GM21619 (cell line): ENCODE data around the gene ACVRL1.

Experiments
- ATAC-seq: cut with Tn5 transposase; IDR thresholded peaks from one replicate; pipeline ENCODE4 v1.9.1; 2021; ENCODE audit not compliant: unreplicated experiment

Gene ACVRL1

GRCh38 chr12:51914034-51914923 lies 7.0 kb downstream of the ACVRL1 start:
- ATAC-seq, result no peak

DNA sequence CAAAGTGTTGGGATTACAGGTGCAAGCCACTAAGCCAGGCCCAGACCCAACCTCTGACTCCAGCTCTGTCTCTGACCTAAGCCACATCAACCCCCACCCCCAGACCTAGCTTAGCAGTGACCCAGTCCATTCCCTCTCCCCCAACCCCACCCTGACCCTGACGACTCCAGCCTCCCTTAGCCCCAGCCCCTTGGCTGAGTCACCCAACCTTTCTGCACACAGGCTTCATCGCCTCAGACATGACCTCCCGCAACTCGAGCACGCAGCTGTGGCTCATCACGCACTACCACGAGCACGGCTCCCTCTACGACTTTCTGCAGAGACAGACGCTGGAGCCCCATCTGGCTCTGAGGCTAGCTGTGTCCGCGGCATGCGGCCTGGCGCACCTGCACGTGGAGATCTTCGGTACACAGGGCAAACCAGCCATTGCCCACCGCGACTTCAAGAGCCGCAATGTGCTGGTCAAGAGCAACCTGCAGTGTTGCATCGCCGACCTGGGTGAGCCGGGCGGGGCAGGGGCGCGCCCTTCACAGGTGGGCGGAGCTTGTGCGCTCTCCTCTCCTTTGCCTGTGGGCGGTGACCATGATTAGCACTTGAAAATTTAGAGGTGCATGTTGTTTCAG lies 7.8 kb downstream of the ACVRL1 start:
- ATAC-seq, result no peak

DNA sequence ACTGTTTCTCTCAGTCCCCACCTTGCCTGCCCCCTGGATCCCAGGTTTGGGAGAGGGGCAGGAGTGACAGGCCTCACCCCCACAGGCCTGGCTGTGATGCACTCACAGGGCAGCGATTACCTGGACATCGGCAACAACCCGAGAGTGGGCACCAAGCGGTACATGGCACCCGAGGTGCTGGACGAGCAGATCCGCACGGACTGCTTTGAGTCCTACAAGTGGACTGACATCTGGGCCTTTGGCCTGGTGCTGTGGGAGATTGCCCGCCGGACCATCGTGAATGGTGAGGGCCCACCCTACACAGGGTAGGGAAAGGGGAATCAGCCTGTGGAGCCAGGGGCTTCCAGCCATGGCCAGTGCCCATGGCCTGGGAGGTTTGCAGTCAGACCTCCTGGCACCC lies 8.6 kb downstream of the ACVRL1 start:
- no peak for ATAC-seq

DNA sequence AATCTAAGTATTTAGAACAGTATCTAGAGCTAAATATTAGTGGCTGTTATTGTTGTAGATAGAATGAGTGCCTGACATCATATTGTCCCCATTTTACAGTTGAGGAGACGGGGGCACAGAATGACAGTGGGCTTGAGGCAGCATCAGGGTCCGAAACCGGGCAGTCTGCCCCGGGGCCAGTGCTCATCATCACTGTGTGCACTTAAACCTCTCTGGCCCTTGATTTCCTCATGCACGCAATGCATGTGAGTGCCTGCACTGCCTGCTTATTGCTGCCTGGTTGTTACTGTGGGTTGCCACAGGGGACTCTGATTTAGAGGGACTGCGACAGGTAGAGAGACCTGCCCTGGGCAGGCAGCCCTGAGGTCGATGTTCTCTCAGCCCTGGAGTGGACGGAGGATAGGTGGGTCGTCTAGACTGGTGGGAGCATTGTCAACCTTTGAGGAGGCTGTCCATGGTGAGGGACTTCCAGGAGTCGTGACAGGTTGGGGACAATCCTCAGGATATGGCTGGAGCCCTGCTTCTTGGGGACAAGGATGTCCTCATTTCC lies 9.8 kb downstream of the ACVRL1 start:
- ATAC-seq, result no peak

DNA sequence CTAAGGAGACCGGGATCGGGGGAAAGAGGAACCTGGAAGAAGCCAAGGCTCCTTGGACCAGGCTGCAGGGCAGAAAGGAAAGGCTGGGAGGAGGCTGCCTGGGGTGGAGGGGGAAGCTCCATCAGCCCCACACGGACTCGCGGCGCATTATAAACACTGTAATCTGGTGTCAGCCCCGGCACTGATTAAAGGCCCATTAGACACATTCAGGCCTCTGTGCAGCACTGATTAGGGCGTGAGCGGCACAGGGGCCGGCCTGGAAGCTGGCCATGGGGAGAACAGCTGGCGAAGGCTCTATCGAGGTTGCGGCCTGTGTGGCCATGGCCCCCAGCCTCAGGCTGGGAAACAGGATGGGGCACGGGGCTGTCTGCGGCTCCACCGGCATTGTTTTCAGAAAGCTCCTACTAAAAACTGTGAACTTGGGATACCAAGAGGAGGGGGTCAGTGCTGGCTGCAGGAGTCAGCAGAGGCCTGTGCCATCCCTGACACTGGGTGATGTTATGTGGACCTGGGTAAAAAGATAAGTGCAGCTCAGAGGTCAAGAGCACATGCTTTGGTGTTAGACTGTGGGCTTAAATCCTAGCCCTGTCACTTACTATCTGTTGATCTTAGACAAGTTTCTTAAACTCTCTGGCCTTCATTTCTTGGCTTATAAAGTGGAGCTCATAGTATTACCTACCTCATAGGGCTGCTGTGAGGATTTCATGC lies 10.6 kb downstream of the ACVRL1 start:
- ATAC-seq, result no peak

- no peak for ATAC-seq
Measured at GRCh38 chr12:51920046-51920445, 12.7 kb downstream of the ACVRL1 start.

GRCh38 chr12:51921017-51921725 lies 13.9 kb downstream of the ACVRL1 start:
- no peak for ATAC-seq

DNA sequence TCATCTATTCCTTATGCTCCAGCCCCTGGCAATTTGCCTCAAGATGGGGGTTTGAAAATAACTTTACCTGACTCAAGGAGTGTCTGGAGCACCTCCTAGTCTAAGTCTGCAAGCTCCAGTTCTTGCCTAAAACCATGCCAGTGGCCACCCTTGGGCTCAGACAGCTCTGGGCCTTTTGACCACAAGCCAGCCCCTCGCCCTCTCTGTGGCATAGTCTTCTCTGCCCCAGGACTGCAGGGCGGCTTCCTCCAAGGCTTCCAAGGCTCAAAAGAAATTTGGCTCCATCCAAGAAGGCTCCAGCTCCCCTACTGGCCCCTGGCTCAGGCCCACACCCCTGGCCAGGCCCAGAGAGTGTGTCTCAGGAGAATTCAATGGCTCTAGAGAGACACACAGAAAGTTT lies 14.8 kb downstream of the ACVRL1 start:
- ATAC-seq, result no peak

DNA sequence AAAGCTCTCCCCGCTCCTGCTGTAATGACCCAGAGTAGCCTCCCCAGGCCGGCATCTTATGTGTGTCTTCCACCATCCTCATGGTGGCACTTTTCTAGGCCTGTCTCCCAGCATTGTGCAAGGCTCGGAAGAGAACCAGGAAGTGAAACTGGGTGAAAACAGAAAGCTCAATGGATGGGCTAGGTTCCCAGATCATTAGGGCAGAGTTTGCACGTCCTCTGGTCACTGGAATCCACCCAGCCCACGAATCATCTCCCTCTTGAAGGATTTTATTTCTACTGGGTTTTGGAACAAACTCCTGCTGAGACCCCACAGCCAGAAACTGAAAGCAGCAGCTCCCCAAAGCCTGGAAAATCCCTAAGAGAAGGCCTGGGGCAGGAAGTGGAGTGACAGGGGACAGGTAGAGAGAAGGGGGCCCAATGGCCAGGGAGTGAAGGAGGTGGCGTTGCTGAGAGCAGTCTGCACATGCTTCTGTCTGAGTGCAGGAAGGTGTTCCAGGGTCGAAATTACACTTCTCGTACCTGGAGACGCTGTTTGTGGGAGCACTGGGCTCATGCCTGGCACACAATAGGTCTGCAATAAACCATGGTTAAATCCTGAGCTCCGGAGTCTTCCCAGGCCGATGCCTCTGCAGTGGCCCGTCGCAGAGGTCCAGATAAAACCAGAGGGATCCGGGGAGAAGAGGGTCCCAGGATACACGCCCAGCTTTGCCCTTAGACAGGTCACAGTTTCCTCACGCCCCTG lies 15.6 kb downstream of the ACVRL1 start:
- ATAC-seq, result no peak

GRCh38 chr12:51923506-51924365 lies 16.4 kb downstream of the ACVRL1 start:
- no peak for ATAC-seq

- ATAC-seq, result peak; percentile 50
Measured at GRCh38 chr12:51924551-51925319, 17.4 kb downstream of the ACVRL1 start.

DNA sequence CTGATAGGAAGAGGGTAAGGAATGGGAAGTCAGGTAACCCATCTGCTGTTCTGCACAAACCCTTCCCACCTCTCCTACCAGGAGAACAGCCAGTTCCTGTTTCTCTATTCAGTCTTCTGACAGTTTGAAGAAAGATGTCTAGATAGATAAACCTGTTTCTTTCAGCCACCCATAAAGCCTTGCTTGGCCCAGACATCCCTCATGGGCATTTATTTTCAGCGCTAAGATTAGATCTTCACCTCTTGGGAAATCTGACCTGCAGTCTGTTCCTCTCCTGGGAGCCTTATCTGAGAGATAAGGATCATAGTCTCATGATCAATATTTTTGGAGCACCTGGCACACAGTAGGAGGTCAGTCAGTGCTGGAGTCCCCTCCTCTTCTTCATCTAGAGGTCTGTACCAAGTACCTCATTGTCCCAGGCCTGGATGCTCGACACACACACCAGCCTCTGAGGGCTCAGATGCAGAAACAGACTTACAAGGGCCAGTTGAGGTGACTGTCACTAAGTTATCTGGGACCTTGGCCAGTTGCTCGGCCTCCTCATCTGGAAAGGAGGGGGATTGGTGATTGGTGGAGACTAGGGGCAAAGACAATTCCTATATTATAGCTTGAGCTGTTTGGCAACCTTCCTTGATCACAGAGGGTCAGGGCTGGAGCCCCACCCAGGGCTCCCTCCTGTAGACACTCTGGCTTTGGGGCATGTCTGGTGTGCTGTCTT lies 18.2 kb downstream of the ACVRL1 start:
- no peak for ATAC-seq

- no peak for ATAC-seq
Measured at GRCh38 chr12:51926064-51926632, 18.8 kb downstream of the ACVRL1 start.

GRCh38 chr12:51926718-51927117 lies 19.4 kb downstream of the ACVRL1 start:
- ATAC-seq, result no peak

DNA sequence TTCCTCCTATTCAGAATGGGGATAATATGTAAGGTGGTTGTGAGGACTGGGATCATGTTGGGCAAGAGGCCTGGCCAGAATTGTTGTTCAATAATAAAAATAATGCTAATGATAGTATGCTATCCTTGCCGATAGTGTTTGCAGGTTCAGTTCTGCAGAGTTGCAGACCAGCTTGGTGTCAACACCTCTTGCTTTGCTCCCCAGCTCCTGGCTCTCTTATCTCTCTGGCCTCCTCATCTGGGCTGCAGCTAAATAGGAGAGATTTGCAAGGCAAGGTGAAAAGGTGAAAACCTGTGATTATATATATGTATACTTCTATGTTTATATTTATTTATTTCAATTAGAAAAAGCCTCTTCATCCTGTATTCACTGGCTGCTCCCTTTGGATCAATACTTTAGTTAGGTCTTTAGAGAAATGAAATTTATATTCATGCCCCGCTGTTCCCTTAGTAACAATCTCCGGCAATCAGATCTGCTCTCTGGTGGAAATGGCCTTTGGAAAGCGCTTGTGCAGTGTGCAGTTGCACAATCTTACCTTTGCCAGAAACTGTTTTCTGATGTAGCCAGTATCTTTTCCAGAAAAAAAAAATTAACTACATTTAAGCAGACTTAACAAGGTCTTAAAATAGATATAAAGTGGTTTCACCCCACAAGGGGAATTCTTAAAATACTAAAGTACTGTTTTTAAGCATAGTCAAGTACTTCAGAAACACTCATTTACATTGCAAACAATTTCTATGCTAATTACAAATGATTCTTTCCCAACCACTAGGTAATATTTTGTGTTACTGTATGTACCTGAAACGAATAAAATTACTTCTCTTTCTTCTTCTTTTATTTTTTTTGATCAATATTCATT lies 25.1 kb downstream of the ACVRL1 start:
- no peak for ATAC-seq

GRCh38 chr12:51934080-51934479 lies 26.8 kb downstream of the ACVRL1 start:
- no peak for ATAC-seq

- ATAC-seq, result no peak
Measured at GRCh38 chr12:51937926-51938325, 30.6 kb downstream of the ACVRL1 start.
